SW 1271 (cell line): Measurements from ENCODE around the gene PKHD1.

ENCODE experiments used
- DNase-seq, 2 experiments: peaks; one replicate each; lab custom pipeline; 2025; lab: John Stamatoyannopoulos, UW

The PKHD1 gene

GRCh38 chr6:52087498-52087999 is at the start of gene PKHD1:
PKHD1 (minus strand) TSS chr6:52087613; CDS start chr6:52084933, 2,680 bp downstream.
- no peak for DNase-seq

DNA sequence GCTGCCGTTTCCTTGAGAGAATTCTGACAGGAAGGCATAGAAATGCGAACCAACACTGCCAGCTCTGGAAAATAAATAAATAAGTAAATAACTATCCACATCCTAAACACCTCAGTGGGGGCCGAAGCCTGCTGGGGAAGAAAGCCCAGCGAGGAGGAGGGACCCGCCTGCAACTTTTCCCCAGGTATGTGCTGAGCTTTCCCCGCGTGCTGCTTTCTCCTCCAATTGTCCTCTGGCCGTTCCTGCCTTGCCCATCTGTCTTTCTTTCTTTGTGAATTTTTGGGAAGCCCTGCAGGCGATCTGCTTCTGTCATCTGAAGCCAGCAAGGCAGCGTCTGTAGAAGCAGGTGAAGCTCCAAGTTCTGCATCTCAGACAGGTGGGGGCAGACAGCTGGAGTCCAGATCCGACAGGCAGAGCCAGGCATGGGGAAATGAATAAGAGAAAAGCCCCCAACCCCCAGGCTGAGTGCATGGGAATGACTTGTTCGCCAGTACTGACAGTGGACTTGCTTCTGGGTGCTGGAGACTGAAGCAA is 49.6 kb upstream of the PKHD1 start:
- DNase-seq: no peak

- DNase-seq: no peak
These were observed 48.6 kb upstream of the PKHD1 start for GRCh38 chr6:52136055-52136454.

DNA sequence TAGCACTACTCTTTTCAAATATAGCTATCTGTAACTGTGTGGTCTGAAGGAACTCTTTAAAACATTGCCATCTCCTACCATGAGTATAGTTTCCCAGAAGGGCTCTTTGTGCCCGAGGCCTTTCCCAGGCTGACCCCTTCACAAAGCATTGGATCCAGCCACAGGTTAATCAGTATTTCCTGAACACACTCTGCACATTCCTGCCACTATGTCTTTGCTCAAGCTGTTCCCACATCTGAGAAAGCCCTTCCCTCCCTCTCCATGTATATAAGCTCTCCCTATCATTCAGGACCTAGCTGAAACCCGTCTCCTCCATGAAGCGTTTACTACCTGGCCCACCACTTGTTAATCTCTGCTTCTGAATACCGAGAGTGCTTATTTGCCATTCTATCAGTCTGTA is 47.8 kb upstream of the PKHD1 start:
- no peak for DNase-seq

GRCh38 chr6:52134011-52134410 is 46.6 kb upstream of the PKHD1 start:
- DNase-seq: no peak

GRCh38 chr6:52133324-52133723 is 45.9 kb upstream of the PKHD1 start:
- DNase-seq: no peak

DNA sequence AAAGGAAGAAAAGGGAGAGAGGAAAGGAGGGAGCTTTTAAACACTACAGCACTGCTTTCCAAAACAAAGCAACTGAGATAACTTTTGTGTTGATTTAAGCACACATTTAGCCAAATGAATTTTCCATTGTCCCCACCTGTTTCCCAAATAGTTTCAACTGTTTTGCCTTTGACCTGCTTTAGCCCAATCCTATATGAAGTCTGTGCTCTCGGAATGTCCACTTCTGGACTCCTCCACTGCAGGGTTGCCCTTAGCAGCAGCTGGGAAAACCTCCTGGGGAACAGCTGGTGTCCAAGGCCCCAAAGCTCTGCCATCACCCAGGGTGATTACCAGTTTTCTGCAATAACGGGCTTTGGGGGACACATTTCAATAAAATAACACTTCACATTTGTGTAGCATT is 44.9 kb upstream of the PKHD1 start:
- no peak for DNase-seq

DNA sequence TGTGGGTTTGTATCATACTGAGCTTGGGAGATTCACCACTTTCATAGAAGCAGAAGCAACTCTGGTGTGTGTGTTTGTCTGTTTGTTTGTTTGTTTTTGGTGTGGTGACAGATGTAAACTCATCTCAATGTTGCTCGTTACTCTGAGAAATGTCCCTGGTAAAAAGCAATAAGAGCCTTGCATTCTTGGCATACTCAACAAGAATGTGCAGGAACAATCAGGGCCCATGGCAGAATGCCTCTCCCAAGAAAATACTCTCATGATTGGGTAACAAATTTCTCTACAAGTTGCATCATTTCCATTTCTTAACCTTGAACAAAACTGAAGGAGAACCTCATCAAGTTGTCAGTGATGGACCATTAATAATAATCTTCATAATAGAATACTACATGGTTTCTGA is 43.0 kb upstream of the PKHD1 start:
- DNase-seq: no peak

GRCh38 chr6:52127957-52128356 is 40.5 kb upstream of the PKHD1 start:
- no peak for DNase-seq

GRCh38 chr6:52126231-52126630 is 38.8 kb upstream of the PKHD1 start:
- DNase-seq: no peak

- no peak for DNase-seq
These were observed 38.2 kb upstream of the PKHD1 start for GRCh38 chr6:52125572-52125971.

- DNase-seq: no peak
These were observed 37.7 kb upstream of the PKHD1 start for GRCh38 chr6:52125139-52125538.

- DNase-seq: no peak
These were observed 37.0 kb upstream of the PKHD1 start for GRCh38 chr6:52124126-52125121.

DNA sequence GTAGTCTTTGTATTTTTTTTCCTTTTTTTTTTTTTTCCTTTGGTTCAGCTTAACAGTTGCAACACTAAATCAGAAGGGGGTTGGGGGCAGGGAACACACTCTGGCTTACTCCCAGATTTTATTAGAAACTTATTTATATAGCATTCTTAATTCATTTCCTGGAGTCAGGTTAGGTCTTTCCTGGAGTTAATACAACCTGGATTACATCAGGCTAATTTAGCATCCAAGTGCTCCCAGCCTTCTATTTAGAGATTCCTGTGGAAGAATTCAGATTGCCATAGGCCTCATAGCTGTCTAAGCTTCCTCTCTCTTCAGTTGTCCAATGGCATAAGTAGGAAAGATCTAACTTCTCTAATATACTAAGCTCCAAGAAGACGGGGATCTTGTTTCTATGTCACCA is 35.8 kb upstream of the PKHD1 start:
- no peak for DNase-seq

- no peak for DNase-seq
These were observed 29.9 kb upstream of the PKHD1 start for GRCh38 chr6:52117352-52117751.

DNA sequence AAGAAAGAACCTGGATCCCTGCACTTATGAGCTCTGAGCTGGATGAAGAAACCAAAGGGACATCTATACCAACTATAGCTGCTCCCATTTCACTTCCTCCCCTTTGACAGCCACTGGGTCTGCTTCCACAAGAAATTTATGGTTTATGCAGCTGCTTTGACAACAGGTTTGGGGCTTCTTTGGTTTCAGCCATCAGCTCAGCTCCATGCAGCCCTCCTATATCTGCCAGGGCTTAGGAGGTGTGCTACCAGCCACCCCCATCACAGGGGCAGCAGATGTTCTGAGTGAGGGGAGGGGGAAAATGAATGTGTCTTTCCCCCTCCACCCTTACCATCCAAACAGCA is 29.2 kb upstream of the PKHD1 start:
- no peak for DNase-seq

DNA sequence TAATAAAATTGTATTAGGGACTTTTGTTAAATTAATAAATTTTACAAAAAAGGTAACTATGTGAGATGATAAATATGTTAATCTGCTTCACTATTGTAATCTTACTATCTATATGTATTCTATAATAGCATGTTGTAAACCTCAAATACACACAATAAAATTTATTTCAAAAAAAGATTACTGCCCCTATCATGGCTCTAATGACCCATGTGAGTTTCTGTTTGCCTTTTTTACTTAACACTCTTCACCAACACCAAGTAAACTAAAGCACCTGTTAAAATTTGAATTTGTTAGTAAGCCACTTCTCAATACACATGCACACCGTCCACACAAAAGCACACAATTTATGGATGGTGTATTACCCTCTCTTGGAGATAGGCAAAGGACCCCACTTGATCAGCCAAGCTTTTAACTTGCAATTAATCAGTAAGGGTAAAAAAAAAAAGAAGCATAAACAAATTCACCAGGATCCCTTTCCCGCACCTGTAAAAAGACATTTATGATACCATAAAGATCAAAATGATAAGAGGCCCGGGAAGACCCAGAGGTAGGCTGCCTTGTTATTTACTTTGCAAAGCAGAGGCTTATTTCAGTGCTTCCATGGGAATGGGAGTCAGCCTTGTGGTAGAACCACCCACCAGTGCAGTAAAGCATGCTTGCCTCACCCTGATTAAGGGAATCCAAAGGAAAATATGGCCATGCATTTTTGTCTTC is 28.6 kb upstream of the PKHD1 start:
- no peak for DNase-seq

DNA sequence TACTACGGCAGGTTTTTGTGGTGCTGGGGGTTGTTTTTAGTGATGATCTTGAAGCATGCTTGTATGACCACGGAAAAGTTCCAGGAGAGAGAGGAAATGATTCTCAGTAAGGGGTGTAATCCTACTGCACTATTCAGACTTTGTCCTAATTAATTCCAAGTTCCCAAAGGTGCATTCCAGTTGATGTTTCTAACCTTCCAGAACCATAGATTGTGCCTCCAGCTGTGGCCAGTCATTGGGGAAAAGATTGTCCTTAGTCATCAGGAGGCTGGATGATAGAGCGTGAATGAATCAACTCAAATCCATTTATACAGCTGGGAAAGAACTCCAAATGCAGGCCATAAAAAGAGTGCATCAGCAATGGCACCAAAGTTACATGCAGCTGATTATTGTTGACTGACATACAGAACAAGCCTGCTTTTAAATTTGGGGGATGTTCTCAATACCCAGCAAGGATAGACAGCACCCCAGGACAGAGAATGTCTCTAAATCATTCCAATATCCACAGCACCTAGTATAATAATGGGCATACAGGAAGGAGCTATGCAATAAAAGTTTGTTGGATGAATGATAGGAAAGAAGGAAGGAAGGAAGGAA is 27.8 kb upstream of the PKHD1 start:
- no peak for DNase-seq

- no peak for DNase-seq
These were observed 21.8 kb upstream of the PKHD1 start for GRCh38 chr6:52109171-52109571.

DNA sequence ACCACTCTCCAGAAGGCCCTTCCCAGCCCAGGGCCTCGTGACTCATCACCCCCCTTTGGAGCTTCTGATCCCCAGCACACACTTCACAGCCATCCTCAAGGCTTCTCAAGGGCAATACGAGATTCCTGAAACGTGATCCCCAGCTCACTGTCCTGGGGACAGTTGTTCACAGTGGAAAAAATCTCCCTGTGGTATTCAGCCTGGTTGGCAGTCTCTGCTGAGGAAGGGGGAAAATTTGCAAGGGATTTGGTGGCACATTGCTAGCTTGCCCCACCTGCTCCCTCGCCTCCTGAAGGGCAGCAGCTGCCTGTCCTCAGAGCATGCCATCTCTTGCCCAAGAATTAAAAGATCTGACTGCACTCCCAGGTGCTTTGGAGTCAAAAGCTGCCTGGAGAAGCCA is 20.7 kb upstream of the PKHD1 start:
- no peak for DNase-seq

GRCh38 chr6:52106994-52107393 is 19.6 kb upstream of the PKHD1 start:
- no peak for DNase-seq

GRCh38 chr6:52104979-52105378 is 17.6 kb upstream of the PKHD1 start:
- DNase-seq: no peak
